ENCODE data around the gene PHF21B.

- TF ChIP-seq CTCF (conservative IDR thresholded peaks at IDR 0.05), result no peak
- TF ChIP-seq ZFX (IDR thresholded peaks at IDR 0.05), result no peak
Observed at GRCh38 chr22:44999231-44999630, 10.6 kb downstream of the PHF21B start.
